ENCODE results near the gene FXYD1. TPM values are rescaled to one million over a fixed set of nuclear protein-coding genes. Genes with fewer than 3 reads are reported as not detected.

The FXYD1 gene
- total and polyA plus RNA-seq, 2 of the 8 experiments (the other 6 are each of a cell fraction or from before 2014, with no cell fraction given) = 1.6 to 8.1 TPM

- DNase-seq (ENCODE audit: low read depth in 1 of 2, low spot score in 2 of 2) = no peak
- CTCF ChIA-PET (ENCODE audit: partially characterized antibody) = interaction anchor here (0.7 to 2.5 kb wide), 5 partner anchors 11 to 679 kb away, joined by 3 to 10 read pairs (median 3); partner anchors contain the start of gene FXYD5
- TF ChIP-seq CEBPB (IDR thresholded peaks at IDR 0.05; ENCODE audit: low read depth, low read length) = no peak
- TF ChIP-seq HDAC2 (IDR thresholded peaks at IDR 0.05; ENCODE audit: borderline replicate concordance in 1 of 2, low read depth in 2 of 2, low read length in 2 of 2) = no peak
- no peak for TF ChIP-seq CBX8 (IDR thresholded peaks at IDR 0.05; ENCODE audit: borderline replicate concordance, low read depth, low read length)
- no peak for TF ChIP-seq FOSL1 (IDR thresholded peaks at IDR 0.05; ENCODE audit: insufficient read depth, low read depth, low read length)
- TF ChIP-seq TBP (IDR thresholded peaks at IDR 0.05; ENCODE audit: low read depth, low read length) = no peak
- no peak for TF ChIP-seq SAP30 (IDR thresholded peaks at IDR 0.05; ENCODE audit: insufficient read depth, insufficient replicate concordance, low read length)
- no peak for TF ChIP-seq CTBP2 (IDR thresholded peaks at IDR 0.05; ENCODE audit: borderline replicate concordance, insufficient read depth, insufficient read length, low read length)
- no peak for TF ChIP-seq ZNF274 (IDR thresholded peaks at IDR 0.05; ENCODE audit: borderline replicate concordance, extremely low read depth, low read length)
- no peak for TF ChIP-seq USF2 (IDR thresholded peaks at IDR 0.05; ENCODE audit: low read length)
- TF ChIP-seq E2F6 (IDR thresholded peaks at IDR 0.05) = no peak
- no peak for TF ChIP-seq JUN (IDR thresholded peaks at IDR 0.05; ENCODE audit: low read depth, low read length)
- TF ChIP-seq SP4 (IDR thresholded peaks at IDR 0.05; ENCODE audit: low read length) = no peak
Observed at GRCh38 chr19:35171730-35172129, 33.1 kb downstream of the FXYD1 start.

More at GRCh38 chr19:35171730-35172129, 33.1 kb downstream of the FXYD1 start:
- no peak overlapping the region for H2AFZ ChIP-seq (ENCODE audit: low read length)
- POLR2A ChIA-PET (ENCODE audit: partially characterized antibody) = interaction anchor here (0.6 to 4.0 kb wide), 13 partner anchors 8 to 95 kb away, joined by 3 to 28 read pairs (median 4); partner anchors contain the start of gene FXYD5
- no peak overlapping the region for H3K56ac ChIP-seq (replicated peaks; ENCODE audit: insufficient read length, low read depth, low read length)
- no peak overlapping the region for H3K9ac ChIP-seq (replicated peaks in 1 of 4; ENCODE audit: extremely low read depth in 1 of 4, low read depth in 3 of 4, low read length in 3 of 4)
- H2BK5ac ChIP-seq (ENCODE audit: low read depth, low read length) = no peak overlapping the region
- no peak overlapping the region for H3K4me2 ChIP-seq (ENCODE audit: insufficient read depth in 1 of 2, low read depth in 2 of 2, low read length in 2 of 2)
- no peak overlapping the region for H2BK120ac ChIP-seq (replicated peaks; ENCODE audit: low read depth, low read length)
- WGBS, 2 experiments (ENCODE audit: extremely low coverage in 1 of 2, insufficient coverage in 1 of 2, insufficient read length in 1 of 2, insufficient replicate concordance in 2 of 2, low coverage in 1 of 2, low lambda C conversion rate in 2 of 2, missing lambda C conversion rate in 1 of 2) = 92% methylated on average over 3 of the region's 3 CpGs; no CpG with 5 or more reads in 1 of the 2 experiments
- no peaks in the 10 kb centered on the region for H3K9me3 ChIP-seq (ENCODE audit: insufficient read depth in 2 of 2, low read depth in 1 of 2, low read length in 1 of 2)
- H3K18ac ChIP-seq (ENCODE audit: extremely low read depth, low read length) = no peak overlapping the region
- no peak overlapping the region for H4K5ac ChIP-seq (ENCODE audit: insufficient read length, low read depth, low read length)
- FAIRE-seq = no peak
- no peaks in the 10 kb centered on the region for H4K20me1 ChIP-seq (replicated peaks in 1 of 2; ENCODE audit: control insufficient read depth in 1 of 2, insufficient read depth in 2 of 2, low read length in 2 of 2)
- no peaks in the 10 kb centered on the region for H3K79me2 ChIP-seq (ENCODE audit: control insufficient read depth in 1 of 2, insufficient read depth in 2 of 2, low read length in 2 of 2)
- H3K23me2 ChIP-seq (ENCODE audit: low read depth, low read length) = no peaks in the 10 kb centered on the region
- peaks cover 0 to 10% (median 5%) of the 10 kb centered on the region in 4 experiments; a peak in 5 of 8 replicates for H3K36me3 ChIP-seq (ENCODE audit: control insufficient read depth in 2 of 4, insufficient read depth in 4 of 4, low read length in 3 of 4)
- H2AK5ac ChIP-seq (ENCODE audit: low read depth, low read length) = no peak overlapping the region
- no peak overlapping the region for H2BK15ac ChIP-seq (ENCODE audit: low read length)
- no peaks in the 10 kb centered on the region for H3K4me1 ChIP-seq (replicated peaks in 1 of 4; ENCODE audit: control insufficient read depth in 3 of 4, insufficient read depth in 4 of 4, low read length in 3 of 4)
- H3K4ac ChIP-seq (replicated peaks; ENCODE audit: insufficient read length, low read depth, low read length) = no peak overlapping the region
- no peak overlapping the region for H3K23ac ChIP-seq (ENCODE audit: insufficient read length)
- no peak overlapping the region for H3K14ac ChIP-seq (ENCODE audit: insufficient read length)
- H4K8ac ChIP-seq (ENCODE audit: extremely low read depth, insufficient read depth, low read length) = no peak overlapping the region
- H3K27ac ChIP-seq (ENCODE audit: low read depth, low read length) = no peak overlapping the region
- H2BK12ac ChIP-seq (ENCODE audit: low read depth, low read length) = no peak overlapping the region
- H4K91ac ChIP-seq (replicated peaks; ENCODE audit: insufficient read length, low read length) = no peak overlapping the region
- no peak overlapping the region for H3K4me3 ChIP-seq (ENCODE audit: extremely low read depth in 1 of 4, insufficient read depth in 2 of 4, low read depth in 3 of 4, low read length in 4 of 4)
- no peaks in the 10 kb centered on the region for H3K27me3 ChIP-seq (replicated peaks in 1 of 4; ENCODE audit: control insufficient read depth in 3 of 4, extremely low read depth in 1 of 4, insufficient read depth in 3 of 4, low read length in 3 of 4)
- no peak overlapping the region for H2BK20ac ChIP-seq (ENCODE audit: low read length)
- H3K79me1 ChIP-seq (ENCODE audit: low read depth, low read length) = no peaks in the 10 kb centered on the region

Measured in H1 (cell line).